ENCODE data around the gene ZNF76. TPM values are rescaled to one million over a fixed set of nuclear protein-coding genes. Genes with fewer than 3 reads are reported as not detected.

Gene ZNF76
- total and polyA plus RNA-seq, 2 donors (not counting 3 experiments of a cell fraction or from before 2014, with no cell fraction given): 27.9 to 34.6 TPM

DNA sequence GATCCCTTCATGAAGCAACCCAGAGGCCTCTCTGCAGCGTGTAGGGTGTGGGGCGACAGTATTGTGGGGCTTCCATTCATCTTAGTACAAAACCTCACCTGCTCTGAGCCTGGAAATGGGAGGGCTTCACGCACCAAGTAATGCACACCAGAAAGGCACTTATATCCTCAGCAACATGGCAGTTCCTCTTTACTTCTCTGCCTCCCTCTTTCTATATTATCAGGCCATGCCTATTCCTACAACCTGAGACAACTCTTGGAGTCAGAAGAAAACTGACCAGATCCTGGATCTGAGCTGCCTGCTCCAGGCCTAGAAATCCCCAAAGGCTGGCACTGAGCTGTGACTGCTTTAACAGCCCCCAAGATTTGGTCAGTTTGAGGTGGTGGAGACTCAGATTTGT lies 7.6 kb upstream of the ZNF76 start:
- no peak for TF ChIP-seq POLR2AphosphoS5 (IDR thresholded peaks at IDR 0.05; ENCODE audit: insufficient read depth, low read depth, low read length)
- no peak for TF ChIP-seq EZH2 (IDR thresholded peaks at IDR 0.05; ENCODE audit: borderline replicate concordance, low read depth, low read length, severe bottlenecking)
- no peak for TF ChIP-seq MYC (IDR thresholded peaks at IDR 0.05; ENCODE audit: low read depth, low read length)
- no peak for TF ChIP-seq CTCF (IDR thresholded peaks at IDR 0.05; ENCODE audit: extremely low read depth in 1 of 2, insufficient read depth in 1 of 2, low read depth in 1 of 2, low read length in 2 of 2)
- no peak for TF ChIP-seq JUN (IDR thresholded peaks at IDR 0.05; ENCODE audit: borderline replicate concordance, insufficient read depth, insufficient read length, low read depth)
- TF ChIP-seq FOS (IDR thresholded peaks at IDR 0.05; ENCODE audit: borderline replicate concordance, insufficient read depth, low read length): no peak
- no peak for TF ChIP-seq GATA2 (IDR thresholded peaks at IDR 0.05; ENCODE audit: insufficient read depth, insufficient read length, low read depth, low read length)
- no peak for TF ChIP-seq POLR2A (IDR thresholded peaks at IDR 0.05; ENCODE audit: low read depth, low read length)
- TF ChIP-seq MAX (IDR thresholded peaks at IDR 0.05; ENCODE audit: insufficient read depth, insufficient read length): no peak
- intact Hi-C loops (cut with micrococcal nuclease): no loop called here
- Histone ChIP-seq H3K27ac (ENCODE audit: insufficient read depth, low read depth, low read length) (no peak overlapping the region), H2AFZ (ENCODE audit: low read depth, low read length) (no peak overlapping the region), H3K4me1 (ENCODE audit: control insufficient read depth, extremely low read depth, insufficient read depth, low read length) (no peaks in the 10 kb centered on the region), H3K9me1 (replicated peaks; ENCODE audit: control insufficient read depth, extremely low read depth, insufficient read depth, low read length) (no peaks in the 10 kb centered on the region), H3K4me3 (replicated peaks in 1 of 3; ENCODE audit: insufficient read depth in 1 of 3, low read depth in 1 of 3, low read length in 3 of 3) (no peak overlapping the region), H3K27me3 (ENCODE audit: control insufficient read depth in 2 of 2, insufficient read depth in 2 of 2, low read length in 2 of 2) (no peaks in the 10 kb centered on the region), H3K9me3 (replicated peaks; ENCODE audit: control insufficient read depth, insufficient read depth, low read length) (no peaks in the 10 kb centered on the region), H4K20me1 (replicated peaks; ENCODE audit: control insufficient read depth, extremely low read depth, insufficient read depth, low read length) (no peaks in the 10 kb centered on the region), H3K4me2 (ENCODE audit: insufficient read depth, low read length) (no peak overlapping the region), H3K79me2 (ENCODE audit: control insufficient read depth, insufficient read depth, low read length) (no peaks in the 10 kb centered on the region), H3K9ac (replicated peaks; ENCODE audit: extremely low read depth, insufficient read depth, low read length) (no peak overlapping the region), H3K36me3 (ENCODE audit: control insufficient read depth in 2 of 2, extremely low read depth in 1 of 2, insufficient read depth in 2 of 2, low read length in 2 of 2) (no peaks in the 10 kb centered on the region)
- BruUV-seq (replicated peaks): no TSS peak
- ChIA-PET CTCF (interaction anchor here (1.6 kb wide), 1 partner anchor 12 kb away, joined by 6 read pairs; no protein-coding TSS in a partner anchor), POLR2A (no interaction called here)
- dilution Hi-C loops (cut with MboI; ENCODE audit: extremely low pct_ligation_motif_present, low sequenced_read_pairs): no loop called here
- DNase-seq (ENCODE audit: low read depth, low spot score) (no peak), FAIRE-seq (no peak)
